Measurements from ENCODE around the gene MSH5. TPM values are rescaled to one million over a fixed set of nuclear protein-coding genes. Genes with fewer than 3 reads are reported as not detected.
A peak's percentile ranks its signal among the peaks of the same experiment; 100 is the strongest.

The MSH5 gene
- total and polyA plus RNA-seq, 9 of the 15 experiments (the other 6 are each of a cell fraction or from before 2014, with no cell fraction given) = 12.5 to 104 (median 46.6) TPM

DNA sequence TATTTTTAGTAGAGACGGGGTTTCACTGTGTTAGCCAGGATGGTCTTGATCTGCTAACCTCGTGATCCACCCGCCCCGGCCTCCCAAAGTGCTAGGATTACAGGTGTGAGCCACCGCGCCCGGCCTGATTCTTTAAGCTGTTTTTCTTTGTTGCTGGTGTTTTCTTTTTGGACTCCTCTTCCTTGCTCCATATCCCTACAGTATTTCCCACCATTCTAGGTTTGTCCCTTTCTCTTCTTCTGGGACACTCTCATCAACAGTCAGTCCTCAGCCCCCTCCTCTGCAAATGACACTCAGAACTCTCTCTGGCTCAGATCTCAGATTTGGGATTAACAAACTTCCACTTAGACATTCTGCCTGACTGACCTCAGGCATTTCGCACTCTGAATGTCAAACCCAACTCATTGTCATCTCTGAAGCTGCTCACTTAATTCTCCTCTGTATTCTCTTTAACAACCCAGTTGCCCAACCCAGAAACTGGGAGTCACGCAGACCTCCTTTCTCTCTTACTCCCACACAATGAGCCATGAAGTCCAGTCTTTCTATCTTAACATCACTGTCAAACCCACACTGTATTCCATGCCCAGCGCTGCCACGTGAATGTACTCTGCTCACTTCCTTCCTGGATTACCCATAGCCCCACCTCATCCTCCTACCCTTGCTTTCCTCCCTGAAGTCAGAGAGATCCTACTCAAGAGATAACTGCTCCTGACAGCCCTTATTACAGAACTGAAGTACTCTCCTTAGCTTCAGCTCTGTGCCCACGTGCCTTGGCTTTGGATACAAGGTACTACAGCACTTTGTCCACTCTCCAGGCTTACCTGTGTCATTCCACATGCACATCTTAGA, 14.1 kb upstream of the MSH5 start (continued):
- TF ChIP-seq, protein P1, sequence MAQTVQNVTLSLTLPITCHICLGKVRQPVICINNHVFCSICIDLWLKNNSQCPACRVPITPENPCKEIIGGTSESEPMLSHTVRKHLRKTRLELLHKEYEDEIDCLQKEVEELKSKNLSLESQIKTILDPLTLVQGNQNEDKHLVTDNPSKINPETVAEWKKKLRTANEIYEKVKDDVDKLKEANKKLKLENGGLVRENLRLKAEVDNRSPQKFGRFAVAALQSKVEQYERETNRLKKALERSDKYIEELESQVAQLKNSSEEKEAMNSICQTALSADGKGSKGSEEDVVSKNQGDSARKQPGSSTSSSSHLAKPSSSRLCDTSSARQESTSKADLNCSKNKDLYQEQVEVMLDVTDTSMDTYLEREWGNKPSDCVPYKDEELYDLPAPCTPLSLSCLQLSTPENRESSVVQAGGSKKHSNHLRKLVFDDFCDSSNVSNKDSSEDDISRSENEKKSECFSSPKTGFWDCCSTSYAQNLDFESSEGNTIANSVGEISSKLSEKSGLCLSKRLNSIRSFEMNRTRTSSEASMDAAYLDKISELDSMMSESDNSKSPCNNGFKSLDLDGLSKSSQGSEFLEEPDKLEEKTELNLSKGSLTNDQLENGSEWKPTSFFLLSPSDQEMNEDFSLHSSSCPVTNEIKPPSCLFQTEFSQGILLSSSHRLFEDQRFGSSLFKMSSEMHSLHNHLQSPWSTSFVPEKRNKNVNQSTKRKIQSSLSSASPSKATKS (CRISPR knock-in tag; IDR thresholded peaks at IDR 0.05) = no peak
- no peak for TF ChIP-seq CBFB (CRISPR knock-in tag; IDR thresholded peaks at IDR 0.05)
- TF ChIP-seq MBD2 (IDR thresholded peaks at IDR 0.05; ENCODE audit: borderline replicate concordance, low read depth) = no peak
- peak; percentile 67 for TF ChIP-seq CEBPB (tag; IDR thresholded peaks at IDR 0.05)
- TF ChIP-seq ATF1 (CRISPR knock-in tag; IDR thresholded peaks at IDR 0.05) = no peak
- peak; percentile 68 for TF ChIP-seq ATF1 (tag; IDR thresholded peaks at IDR 0.05)
- TF ChIP-seq RBM17 (IDR thresholded peaks at IDR 0.05; ENCODE audit: borderline replicate concordance, low read depth, low read length) = no peak
- TF ChIP-seq, protein P2, sequence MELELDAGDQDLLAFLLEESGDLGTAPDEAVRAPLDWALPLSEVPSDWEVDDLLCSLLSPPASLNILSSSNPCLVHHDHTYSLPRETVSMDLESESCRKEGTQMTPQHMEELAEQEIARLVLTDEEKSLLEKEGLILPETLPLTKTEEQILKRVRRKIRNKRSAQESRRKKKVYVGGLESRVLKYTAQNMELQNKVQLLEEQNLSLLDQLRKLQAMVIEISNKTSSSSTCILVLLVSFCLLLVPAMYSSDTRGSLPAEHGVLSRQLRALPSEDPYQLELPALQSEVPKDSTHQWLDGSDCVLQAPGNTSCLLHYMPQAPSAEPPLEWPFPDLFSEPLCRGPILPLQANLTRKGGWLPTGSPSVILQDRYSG (tag; conservative IDR thresholded peaks at IDR 0.05; ENCODE audit: low read depth) = peak; percentile 70; the same call in 1 of the 2 replicates
- peak in 1 of 2 experiments; percentile 74; a peak in 2 of 4 replicates for TF ChIP-seq MAZ (CRISPR knock-in tag; conservative IDR thresholded peaks at IDR 0.05 in 1 of 2, IDR thresholded peaks at IDR 0.05 in 1 of 2)
- no peak; the same call in 1 of the 2 replicates for TF ChIP-seq GATA2 (CRISPR knock-in tag; IDR thresholded peaks at IDR 0.05)
- no peak for TF ChIP-seq ADNP (tag; IDR thresholded peaks at IDR 0.05)
- TF ChIP-seq RBM34 (IDR thresholded peaks at IDR 0.05; ENCODE audit: borderline replicate concordance, insufficient read depth, low read length) = no peak
- TF ChIP-seq PHB2 (IDR thresholded peaks at IDR 0.05; ENCODE audit: low read depth) = no peak
- TF ChIP-seq NELFE (IDR thresholded peaks at IDR 0.05; ENCODE audit: insufficient read depth, insufficient read length) = no peak
- TF ChIP-seq, protein P3, sequence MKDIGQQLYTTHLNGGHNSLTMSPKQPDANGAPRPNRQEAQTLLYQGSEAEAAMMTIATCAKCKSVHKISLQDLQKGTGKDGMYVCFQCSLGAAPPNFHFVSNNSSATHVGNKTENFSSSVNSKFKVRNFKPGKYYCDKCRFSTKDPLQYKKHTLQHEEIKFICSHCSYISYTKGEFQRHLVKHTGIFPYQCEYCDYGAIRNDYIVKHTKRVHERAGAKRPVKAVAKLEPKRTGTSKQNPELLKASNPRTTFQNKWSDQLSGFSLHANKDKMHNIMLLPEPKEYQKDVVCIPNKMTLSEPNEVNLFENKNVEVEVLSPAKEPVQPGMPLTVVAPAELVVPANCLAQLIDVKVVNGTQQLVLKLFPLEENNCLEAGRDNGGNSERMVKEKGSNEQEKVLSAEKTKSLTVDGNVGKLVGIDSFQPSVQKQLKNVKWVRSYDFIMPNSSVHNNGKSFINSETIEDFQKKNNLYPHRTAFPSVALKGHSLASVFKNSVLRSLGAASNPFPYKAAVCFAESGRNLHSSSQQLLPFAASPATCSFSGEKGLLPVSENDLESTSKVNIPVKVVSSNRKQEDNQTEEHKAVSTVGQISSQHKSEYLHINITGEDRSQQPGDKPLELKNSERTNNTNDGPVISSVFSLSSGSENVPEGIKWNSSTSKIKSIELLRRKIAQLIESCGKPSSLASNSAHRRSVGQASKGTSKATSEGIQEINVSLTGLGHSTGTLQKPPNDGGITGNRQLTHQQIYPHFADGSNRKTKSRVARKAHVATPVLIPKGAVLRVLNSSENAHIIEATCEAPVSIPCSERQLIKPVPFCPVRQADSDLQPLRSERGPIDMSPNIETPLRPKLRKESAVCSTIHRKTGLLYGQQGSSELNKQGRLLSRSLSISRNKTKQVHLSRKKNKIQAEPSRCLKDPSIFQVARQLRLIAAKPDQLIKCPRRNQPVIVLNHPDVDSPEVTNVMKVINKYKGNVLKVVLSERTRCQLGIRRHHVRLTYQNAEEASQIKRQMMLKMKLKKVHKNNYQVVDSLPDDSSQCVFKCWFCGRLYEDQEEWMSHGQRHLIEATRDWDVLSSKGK (CRISPR knock-in tag; IDR thresholded peaks at IDR 0.05) = no peak
- TF ChIP-seq ARHGAP35 (IDR thresholded peaks at IDR 0.05; ENCODE audit: partially characterized antibody) = no peak
- TF ChIP-seq KDM2B (CRISPR knock-in tag; IDR thresholded peaks at IDR 0.05) = no peak
- TF ChIP-seq ZNF79 (CRISPR knock-in tag; IDR thresholded peaks at IDR 0.05; ENCODE audit: low read depth) = 0 out of 2 replicates have a peak, but pooled peaks have one; percentile 50
- no peak for TF ChIP-seq XRCC5 (IDR thresholded peaks at IDR 0.05; ENCODE audit: low read depth, low read length)
- TF ChIP-seq, protein P4, sequence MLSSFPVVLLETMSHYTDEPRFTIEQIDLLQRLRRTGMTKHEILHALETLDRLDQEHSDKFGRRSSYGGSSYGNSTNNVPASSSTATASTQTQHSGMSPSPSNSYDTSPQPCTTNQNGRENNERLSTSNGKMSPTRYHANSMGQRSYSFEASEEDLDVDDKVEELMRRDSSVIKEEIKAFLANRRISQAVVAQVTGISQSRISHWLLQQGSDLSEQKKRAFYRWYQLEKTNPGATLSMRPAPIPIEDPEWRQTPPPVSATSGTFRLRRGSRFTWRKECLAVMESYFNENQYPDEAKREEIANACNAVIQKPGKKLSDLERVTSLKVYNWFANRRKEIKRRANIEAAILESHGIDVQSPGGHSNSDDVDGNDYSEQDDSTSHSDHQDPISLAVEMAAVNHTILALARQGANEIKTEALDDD (IDR thresholded peaks at IDR 0.05) = peak; percentile 44; the same call in 1 of the 2 replicates
- no peak for TF ChIP-seq MXI1 (IDR thresholded peaks at IDR 0.05; ENCODE audit: low read depth, low read length)
